A673 (cell line): ENCODE measurements around the gene EIF2B1. TPM values are rescaled to one million over a fixed set of nuclear protein-coding genes. Genes with fewer than 3 reads are reported as not detected.
A peak's percentile ranks its signal among the peaks of the same experiment; 100 is the strongest.

Source experiments
- BruUV-seq: library from RNA; stranded (reverse); fragments of 400-500 nt; replicated peaks from 2 replicates; lab custom pipeline; 2021; lab: Mats Ljungman, UMichigan
- CTCF ChIA-PET: fragments of 300-600 bp; sonication (Branson Sonifier 250); formaldehyde crosslinking; loops from one replicate; lab custom pipeline; 2022; ENCODE audit warnings: antibody characterized with exemption; lab: Charles Lee
- POLR2A ChIA-PET: fragments of 300-600 bp; sonication (Branson Sonifier 250); formaldehyde crosslinking; loops from one replicate; lab custom pipeline; 2022; ENCODE audit warnings: antibody characterized with exemption; ENCODE audit not compliant: low non-redundant PET; lab: Charles Lee
- DNase-seq: peaks from one replicate; pipeline ENCODE4 v3.0.0-alpha.2; 2015; ENCODE audit warnings: low spot score
- H3K27ac ChIP-seq: fragments of 200-600 bp; sonication (generic); 2 replicates; pipeline ENCODE4 v1.5.1; 2016; ENCODE audit warnings: mixed run types, low read depth, mild to moderate bottlenecking, mixed read lengths, antibody characterized with exemption, low read length; ENCODE audit not compliant: poor library complexity, severe bottlenecking
- H3K27me3 ChIP-seq: fragments of 200-600 bp; sonication (generic); replicated peaks from 2 replicates; pipeline ENCODE4 v1.6.1; 2017; ENCODE audit warnings: mixed run types, low read depth, mild to moderate bottlenecking, mixed read lengths, antibody characterized with exemption, low read length; ENCODE audit not compliant: insufficient read depth, poor library complexity
- H3K36me3 ChIP-seq: fragments of 200-600 bp; sonication (generic); 2 replicates; pipeline ENCODE4 v1.6.1; 2016; ENCODE audit warnings: mixed run types, mild to moderate bottlenecking, mixed read lengths, antibody characterized with exemption, low read length; ENCODE audit not compliant: insufficient read depth, poor library complexity, severe bottlenecking
- H3K4me1 ChIP-seq: fragments of 200-600 bp; sonication (generic); 2 replicates; pipeline ENCODE4 v1.6.1; 2017; ENCODE audit warnings: mixed run types, mild to moderate bottlenecking, mixed read lengths, antibody characterized with exemption, low read length; ENCODE audit not compliant: insufficient read depth, poor library complexity, severe bottlenecking
- H3K4me3 ChIP-seq: fragments of 200-600 bp; sonication (generic); 2 replicates; pipeline ENCODE4 v1.5.1; 2016; ENCODE audit warnings: low read depth, mixed run types, mild to moderate bottlenecking, mixed read lengths, low read length; ENCODE audit not compliant: poor library complexity, severe bottlenecking
- H3K9me3 ChIP-seq: fragments of 200-600 bp; sonication (generic); 2 replicates; pipeline ENCODE4 v1.6.1; 2016; ENCODE audit warnings: mixed run types, low read depth, mild to moderate bottlenecking, mixed read lengths, antibody characterized with exemption, low read length; ENCODE audit not compliant: poor library complexity, severe bottlenecking
- CTCF ChIP-seq: fragments of 300-800, 200-600 bp; sonication (generic); conservative IDR thresholded peaks from 2 replicates; pipeline ENCODE4 v1.5.1; 2017; ENCODE audit warnings: low read depth, mild to moderate bottlenecking, antibody characterized with exemption, low read length, moderate library complexity, mixed read lengths
- EZH2 ChIP-seq: fragments of 200-600 bp; sonication (generic); IDR thresholded peaks from 2 replicates; pipeline ENCODE4 v1.6.1; 2017; ENCODE audit warnings: borderline replicate concordance, low read depth, mild to moderate bottlenecking, mixed read lengths, antibody characterized with exemption, low read length; ENCODE audit not compliant: poor library complexity, severe bottlenecking
- intact Hi-C: fragments of 100-400 bp; cut with micrococcal nuclease; formaldehyde crosslinking; loops from one replicate; pipeline ENCODE4 v1.10.0; 2022; ENCODE audit not compliant: unreplicated experiment
- total RNA-seq: library from RNA; stranded (reverse); gene quantifications from 2 replicates; pipeline ENCODE4 v1.2.3, GENCODE V29; 2021

The EIF2B1 gene
- total RNA-seq, 1 experiment from 2014 or later, result 62.0 TPM

GRCh38 chr12:123617144-123617543, 16.3 kb downstream of the EIF2B1 start:
- H3K27me3 ChIP-seq, result no peaks in the 10 kb centered on the region
- ChIA-PET CTCF (no interaction called here), POLR2A (no interaction called here)
- H3K9me3 ChIP-seq, result no peaks in the 10 kb centered on the region
- no peak for TF ChIP-seq CTCF
- no peak for TF ChIP-seq EZH2
- intact Hi-C loops, result no loop called here
- H3K36me3 ChIP-seq, result peaks cover 92% of the 10 kb centered on the region
- no peak overlapping the region for H3K4me3 ChIP-seq
- no peak for DNase-seq
- no peaks in the 10 kb centered on the region for H3K4me1 ChIP-seq
- BruUV-seq, result no TSS peak
- no peak overlapping the region for H3K27ac ChIP-seq

- no peak overlapping the region for H3K4me3 ChIP-seq
- CTCF ChIA-PET, result no interaction called here
- H3K27me3 ChIP-seq, result no peaks in the 10 kb centered on the region
- peak; percentile 68 for DNase-seq
- peak overlapping the region; percentile 35 for H3K27ac ChIP-seq
- no peaks in the 10 kb centered on the region for H3K9me3 ChIP-seq
- intact Hi-C loops, result no loop called here
- H3K36me3 ChIP-seq, result peaks cover 88% of the 10 kb centered on the region
- H3K4me1 ChIP-seq, result no peaks in the 10 kb centered on the region
- no peak for TF ChIP-seq CTCF
- no TSS peak for BruUV-seq
- POLR2A ChIA-PET, result interaction anchor here (0.5 kb wide), 1 partner anchor 14 kb away, joined by 3 read pairs; no protein-coding TSS in a partner anchor
Measured at GRCh38 chr12:123614531-123614930, 19.0 kb downstream of the EIF2B1 start.

GRCh38 chr12:123614110-123614509, 19.4 kb downstream of the EIF2B1 start:
- peak overlapping the region; percentile 35 for H3K27ac ChIP-seq
- H3K36me3 ChIP-seq, result peaks cover 88% of the 10 kb centered on the region
- no peaks in the 10 kb centered on the region for H3K27me3 ChIP-seq
- H3K4me1 ChIP-seq, result no peaks in the 10 kb centered on the region
- no peak for DNase-seq
- intact Hi-C loops, result no loop called here
- no TSS peak for BruUV-seq
- no peak overlapping the region for H3K4me3 ChIP-seq
- TF ChIP-seq CTCF (no peak), EZH2 (no peak)
- no peaks in the 10 kb centered on the region for H3K9me3 ChIP-seq
- ChIA-PET CTCF (no interaction called here), POLR2A (interaction anchor here (0.5 kb wide), 1 partner anchor 14 kb away, joined by 3 read pairs; no protein-coding TSS in a partner anchor)
